GM12865 (cell line): ENCODE measurements around the gene PDCD4.

Experiments used
- DNase-seq: peaks from one replicate; pipeline ENCODE4 v3.0.0; 2010; ENCODE audit warnings: low read depth
- H3K4me3 ChIP-seq: 2 replicates; pipeline ENCODE4 v1.5.1; 2011; ENCODE audit warnings: mild to moderate bottlenecking, low read depth, low read length, control low read depth
- TF ChIP-seq, protein P1 (sequence below): IDR thresholded peaks from 2 replicates; pipeline ENCODE4 v1.5.1; 2011; ENCODE audit warnings: low read length, control low read depth, low read depth, inconsistent platforms; ENCODE audit not compliant: insufficient read depth; ENCODE audit errors: missing control alignments

Gene PDCD4

GRCh38 chr10:110834629-110835301 lies 37.0 kb upstream of the PDCD4 start:
- TF ChIP-seq, protein P1, sequence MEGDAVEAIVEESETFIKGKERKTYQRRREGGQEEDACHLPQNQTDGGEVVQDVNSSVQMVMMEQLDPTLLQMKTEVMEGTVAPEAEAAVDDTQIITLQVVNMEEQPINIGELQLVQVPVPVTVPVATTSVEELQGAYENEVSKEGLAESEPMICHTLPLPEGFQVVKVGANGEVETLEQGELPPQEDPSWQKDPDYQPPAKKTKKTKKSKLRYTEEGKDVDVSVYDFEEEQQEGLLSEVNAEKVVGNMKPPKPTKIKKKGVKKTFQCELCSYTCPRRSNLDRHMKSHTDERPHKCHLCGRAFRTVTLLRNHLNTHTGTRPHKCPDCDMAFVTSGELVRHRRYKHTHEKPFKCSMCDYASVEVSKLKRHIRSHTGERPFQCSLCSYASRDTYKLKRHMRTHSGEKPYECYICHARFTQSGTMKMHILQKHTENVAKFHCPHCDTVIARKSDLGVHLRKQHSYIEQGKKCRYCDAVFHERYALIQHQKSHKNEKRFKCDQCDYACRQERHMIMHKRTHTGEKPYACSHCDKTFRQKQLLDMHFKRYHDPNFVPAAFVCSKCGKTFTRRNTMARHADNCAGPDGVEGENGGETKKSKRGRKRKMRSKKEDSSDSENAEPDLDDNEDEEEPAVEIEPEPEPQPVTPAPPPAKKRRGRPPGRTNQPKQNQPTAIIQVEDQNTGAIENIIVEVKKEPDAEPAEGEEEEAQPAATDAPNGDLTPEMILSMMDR = no peak
- no peak overlapping the region for H3K4me3 ChIP-seq
- DNase-seq = no peak

DNA sequence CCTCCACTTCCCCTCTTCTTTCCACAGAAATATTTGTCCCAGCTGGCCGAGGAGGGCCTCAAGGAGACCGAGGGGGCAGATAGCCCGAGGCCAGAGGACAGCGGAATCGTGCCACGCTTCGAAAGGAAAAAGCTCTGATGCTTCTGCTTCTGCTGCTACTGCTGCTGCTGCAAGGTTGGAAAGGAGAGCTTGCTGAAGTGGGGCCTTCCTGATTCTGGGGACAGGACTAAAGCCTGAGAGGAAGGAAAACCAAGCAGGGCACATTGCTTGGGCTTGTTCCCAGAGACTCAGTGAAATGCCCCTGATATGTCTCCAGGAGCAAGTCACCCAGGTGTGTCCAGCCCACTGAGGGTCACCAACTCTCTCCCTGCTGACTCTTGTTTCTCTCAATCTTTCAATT lies 35.9 kb upstream of the PDCD4 start:
- DNase-seq = no peak
- TF ChIP-seq, protein P1 = no peak
- no peak overlapping the region for H3K4me3 ChIP-seq

DNA sequence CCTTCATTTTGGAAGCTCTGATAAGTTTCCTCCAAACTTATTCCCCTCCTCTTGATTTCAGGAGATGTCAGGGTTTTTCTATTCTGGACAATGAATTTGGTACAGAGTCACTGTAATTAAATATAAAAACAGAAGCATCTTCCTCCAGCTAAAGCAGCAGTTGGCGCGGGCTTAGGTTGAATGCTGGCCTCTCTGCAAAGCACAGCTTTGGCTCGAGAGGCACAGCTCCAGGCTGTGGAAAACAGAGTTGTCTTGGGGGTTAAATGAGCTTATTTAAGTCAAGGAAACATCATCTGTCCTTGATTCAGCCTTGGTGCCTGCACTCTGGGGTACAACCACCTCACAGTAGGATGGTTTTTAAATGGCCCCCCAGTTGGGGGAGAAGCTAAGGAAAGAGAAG lies 35.0 kb upstream of the PDCD4 start:
- H3K4me3 ChIP-seq = no peak overlapping the region
- TF ChIP-seq, protein P1 = no peak
- DNase-seq = no peak

- no peak for DNase-seq
- H3K4me3 ChIP-seq = no peak overlapping the region
- TF ChIP-seq, protein P1 = no peak
Observed at GRCh38 chr10:110837418-110838171, 34.1 kb upstream of the PDCD4 start.

DNA sequence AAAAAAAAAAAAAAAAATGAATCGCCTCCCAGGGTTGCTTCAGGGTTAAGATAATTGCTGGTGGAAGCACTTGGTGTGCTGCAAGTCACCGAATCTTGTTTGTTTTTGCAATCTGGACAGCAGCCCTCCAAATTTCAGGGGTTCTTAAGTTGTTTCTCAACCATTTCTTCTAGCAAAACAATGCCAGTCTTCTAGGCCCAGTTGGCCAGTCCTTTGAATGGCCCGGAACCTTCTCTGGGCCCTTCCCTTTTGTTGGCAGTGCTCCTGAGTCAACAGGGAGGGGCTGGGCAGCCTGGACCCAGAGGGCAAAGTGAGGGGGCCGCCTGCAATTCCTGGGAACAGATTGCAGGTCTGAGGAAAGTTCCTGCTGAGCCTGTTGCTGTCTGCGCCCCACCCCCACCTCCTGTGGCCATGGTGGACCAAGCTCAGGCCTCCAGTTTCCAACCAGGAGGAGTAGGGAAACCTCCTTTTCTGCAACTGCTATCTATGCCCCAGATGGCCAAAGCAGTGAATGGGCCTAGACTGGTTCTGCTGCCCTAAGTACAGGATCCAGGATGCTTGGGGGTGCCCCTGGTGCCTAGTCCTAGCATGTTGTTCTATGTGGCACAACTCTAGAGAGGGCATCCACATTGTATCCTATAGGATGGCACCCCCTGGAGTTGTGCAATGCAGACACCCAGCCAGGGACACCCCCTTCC lies 31.4 kb upstream of the PDCD4 start:
- TF ChIP-seq, protein P1 = no peak
- H3K4me3 ChIP-seq = no peak overlapping the region
- DNase-seq = no peak

DNA sequence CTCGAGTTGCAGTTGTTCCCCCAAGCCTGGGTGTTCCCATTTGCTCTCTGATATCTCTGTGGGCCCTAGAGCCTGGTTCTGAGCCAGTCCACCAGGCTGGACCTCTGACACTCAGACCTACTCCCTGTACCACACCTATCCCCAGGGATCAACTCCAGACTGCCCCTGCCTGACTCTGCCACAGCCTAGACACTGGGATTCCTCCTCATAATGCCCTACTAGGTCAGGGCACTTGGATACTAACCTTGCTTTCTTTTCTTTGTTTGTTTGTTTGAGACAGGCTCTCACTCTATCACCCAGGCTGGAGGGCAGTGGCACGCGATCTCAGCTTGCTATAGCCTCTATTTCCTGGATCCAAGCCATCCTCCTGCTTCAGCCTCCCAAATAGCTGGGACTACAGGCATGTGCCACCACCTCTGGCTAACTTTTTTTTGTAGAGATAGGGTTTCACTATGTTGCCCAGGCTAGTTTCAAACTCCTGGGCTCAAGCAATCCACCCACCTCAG lies 30.8 kb upstream of the PDCD4 start:
- DNase-seq = no peak
- H3K4me3 ChIP-seq = peak overlapping the region; percentile 82
- TF ChIP-seq, protein P1 = no peak
